ENCODE results near the gene BBOF1.
"Not testable (repeated sequence)": the region's sequence is repeated elsewhere in the genome, so short reads cannot be mapped to it uniquely, and the experiment has no call there.

The BBOF1 gene

DNA sequence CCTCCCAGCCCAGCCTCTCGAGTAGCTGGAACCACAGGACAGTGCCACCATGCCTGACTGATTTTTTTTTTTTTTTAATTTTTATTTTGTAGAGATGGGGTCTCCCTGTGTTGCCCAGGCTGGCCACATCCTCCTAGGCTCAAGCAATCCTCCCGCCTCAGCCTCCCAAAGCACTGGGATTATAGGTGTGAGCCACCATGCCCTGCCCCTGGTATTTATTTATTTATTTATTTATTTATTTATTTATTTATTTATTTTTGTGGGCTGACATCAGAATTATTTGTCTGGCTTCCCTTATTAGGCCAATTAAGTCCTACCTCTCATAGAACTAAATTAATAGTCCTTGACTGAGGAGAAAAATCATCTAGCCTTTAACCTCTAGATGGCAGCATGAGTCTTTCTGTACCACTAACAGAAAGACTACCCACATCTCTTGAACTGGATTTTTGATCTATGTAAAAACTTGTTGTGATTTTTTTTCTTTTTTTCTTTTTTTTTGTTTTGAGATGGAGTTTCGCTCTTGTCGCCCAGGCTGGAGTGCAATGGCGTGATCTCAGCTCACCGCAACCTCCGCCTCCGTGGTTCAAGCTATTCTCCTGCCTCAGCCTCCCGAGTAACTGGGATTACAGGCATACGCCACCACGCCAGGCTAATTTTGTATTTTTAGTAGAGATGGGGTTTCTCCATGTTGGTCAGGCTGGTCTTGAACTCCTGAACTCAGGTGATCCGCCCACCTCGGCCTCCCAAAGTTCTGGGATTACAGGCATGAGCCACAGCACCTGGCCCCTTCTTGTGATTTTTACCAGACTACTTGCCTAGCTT is 92.5 kb downstream of the BBOF1 start:
- not testable (repeated sequence) for DNase-seq
